WTC11 (cell line): ENCODE results near the gene HDHD5. TPM values are rescaled to one million over a fixed set of nuclear protein-coding genes. Genes with fewer than 3 reads are reported as not detected.

ENCODE experiments used
- ATAC-seq: fragments of 200-7000 bp; cut with Tn5 transposase; 2 replicates; pipeline ENCODE4 v1.10.0; 2021; ENCODE audit warnings: mild to moderate bottlenecking, moderate library complexity
- CTCF ChIA-PET: fragments of 300-600 bp; sonication (Branson Sonifier 250); formaldehyde crosslinking; loops from one replicate; lab custom pipeline; 2021; ENCODE audit warnings: antibody characterized with exemption; lab: Charles Lee
- POLR2A ChIA-PET: fragments of 350-600 bp; sonication (Branson Sonifier 250); formaldehyde crosslinking; loops from one replicate; lab custom pipeline; 2021; ENCODE audit warnings: antibody characterized with exemption; lab: Charles Lee
- DNase-seq: peaks from one replicate; pipeline ENCODE4 v3.0.0; 2021; ENCODE audit warnings: low spot score
- H3K27ac Mint-ChIP-seq: 2 replicates; pipeline ENCODE4 v1.8.0; 2021; ENCODE audit warnings: mixed read lengths
- H3K27me3 Mint-ChIP-seq: 2 replicates; pipeline ENCODE4 v1.8.0; 2021; ENCODE audit warnings: low read depth, mild to moderate bottlenecking, moderate library complexity, mixed read lengths
- H3K36me3 Mint-ChIP-seq: 2 replicates; pipeline ENCODE4 v1.8.0; 2021; ENCODE audit warnings: mixed read lengths
- H3K4me1 Mint-ChIP-seq: 2 replicates; pipeline ENCODE4 v1.8.0; 2022; ENCODE audit warnings: mixed read lengths
- H3K4me3 Mint-ChIP-seq: 2 replicates; pipeline ENCODE4 v1.8.0; 2021; ENCODE audit warnings: mild to moderate bottlenecking, moderate library complexity, mixed read lengths
- H3K9me3 Mint-ChIP-seq: 2 replicates; pipeline ENCODE4 v1.8.0; 2021; ENCODE audit warnings: mixed read lengths
- ATF2 ChIP-seq: sonication (generic); formaldehyde crosslinking; IDR thresholded peaks from 2 replicates; pipeline ENCODE4 v1.8.1; 2022; ENCODE audit warnings: low read depth, missing genetic modification reagents, borderline replicate concordance
- CDX4 ChIP-seq: fragments of 250-450 bp; sonication (Bioruptor Pico); IDR thresholded peaks from 2 replicates; pipeline ENCODE4 v1.9.0; 2021; ENCODE audit warnings: moderate library complexity, mild to moderate bottlenecking, inconsistent platforms, borderline replicate concordance
- E2F4 ChIP-seq: sonication (generic); formaldehyde crosslinking; IDR thresholded peaks from 2 replicates; pipeline ENCODE4 v1.8.1; 2022; ENCODE audit warnings: low read depth, mild to moderate bottlenecking, moderate library complexity, missing genetic modification reagents, borderline replicate concordance
- FOXP1 ChIP-seq: sonication (generic); formaldehyde crosslinking; IDR thresholded peaks from 2 replicates; pipeline ENCODE4 v1.8.0; 2022; ENCODE audit warnings: missing genetic modification reagents, mild to moderate bottlenecking, moderate library complexity, borderline replicate concordance
- JAZF1 ChIP-seq: fragments of 250-450 bp; sonication (Bioruptor Pico); IDR thresholded peaks from 2 replicates; pipeline ENCODE4 v1.9.0; 2021; ENCODE audit warnings: moderate library complexity, mild to moderate bottlenecking, inconsistent platforms
- MAX ChIP-seq: sonication (generic); formaldehyde crosslinking; IDR thresholded peaks from 2 replicates; pipeline ENCODE4 v1.8.0; 2022; ENCODE audit warnings: mild to moderate bottlenecking, missing genetic modification reagents
- NFE2L1 ChIP-seq: sonication (generic); formaldehyde crosslinking; IDR thresholded peaks from 2 replicates; pipeline ENCODE4 v1.8.1; 2023; ENCODE audit warnings: missing genetic modification reagents
- NR2C2 ChIP-seq: sonication (generic); formaldehyde crosslinking; IDR thresholded peaks from 2 replicates; pipeline ENCODE4 v1.8.0; 2022; ENCODE audit warnings: mild to moderate bottlenecking, missing genetic modification reagents
- STAT6 ChIP-seq: sonication (generic); formaldehyde crosslinking; conservative IDR thresholded peaks from 2 replicates; pipeline ENCODE4 v1.8.1; 2023; ENCODE audit warnings: mild to moderate bottlenecking, low read depth, missing genetic modification reagents, moderate library complexity
- TCF7 ChIP-seq: sonication (generic); formaldehyde crosslinking; IDR thresholded peaks from 2 replicates; pipeline ENCODE4 v1.8.0; 2022; ENCODE audit warnings: mild to moderate bottlenecking, low read depth, missing genetic modification reagents, moderate library complexity
- TEAD1 ChIP-seq: sonication (generic); formaldehyde crosslinking; IDR thresholded peaks from 2 replicates; pipeline ENCODE4 v1.8.0; 2022; ENCODE audit warnings: mild to moderate bottlenecking, missing genetic modification reagents
- USF2 ChIP-seq: sonication (generic); formaldehyde crosslinking; IDR thresholded peaks from 2 replicates; pipeline ENCODE4 v1.8.1; 2023; ENCODE audit warnings: mild to moderate bottlenecking, missing genetic modification reagents, moderate library complexity
- ZBTB21 ChIP-seq: sonication (generic); formaldehyde crosslinking; IDR thresholded peaks from 2 replicates; pipeline ENCODE4 v1.8.1; 2023; ENCODE audit warnings: mild to moderate bottlenecking, missing genetic modification reagents, borderline replicate concordance
- ZMAT4 ChIP-seq: fragments of 250-450 bp; sonication (Bioruptor Pico); IDR thresholded peaks from 2 replicates; pipeline ENCODE4 v1.9.0; 2021; ENCODE audit warnings: mild to moderate bottlenecking
- ZNF219 ChIP-seq: sonication (generic); formaldehyde crosslinking; IDR thresholded peaks from 2 replicates; pipeline ENCODE4 v1.8.0; 2023; ENCODE audit warnings: missing genetic modification reagents, mild to moderate bottlenecking, borderline replicate concordance
- ZNF281 ChIP-seq: sonication (generic); formaldehyde crosslinking; IDR thresholded peaks from 2 replicates; pipeline ENCODE4 v1.8.0; 2023; ENCODE audit warnings: mild to moderate bottlenecking, missing genetic modification reagents
- total RNA-seq: library from RNA; stranded (reverse); gene quantifications from 3 replicates; pipeline ENCODE4 v1.2.3, GENCODE V29; 2021

Gene HDHD5
- total RNA-seq, 1 experiment from 2014 or later, result 84.0 TPM

- TF ChIP-seq USF2, result no peak
- TF ChIP-seq, all 79 proteins: peak for 0
Measured at GRCh38 chr22:17104336-17104935, 54.6 kb downstream of the HDHD5 start (continued).

GRCh38 chr22:17103351-17103750, 55.7 kb downstream of the HDHD5 start:
- ATAC-seq (no peak), DNase-seq (no peak)
- Mint-ChIP-seq H3K36me3 (peaks cover 19% of the 10 kb centered on the region; the same call in 1 of the 2 replicates), H3K4me3 (no peak overlapping the region), H3K4me1 (no peaks in the 10 kb centered on the region), H3K9me3 (no peaks in the 10 kb centered on the region), H3K27me3 (no peaks in the 10 kb centered on the region), H3K27ac (no peak overlapping the region)
- ChIA-PET CTCF (no interaction called here), POLR2A (no interaction called here)
- TF ChIP-seq FOXP1 (no peak), CDX4 (CRISPR knock-in tag) (no peak), NR2C2 (CRISPR knock-in tag) (no peak), STAT6 (CRISPR knock-in tag) (no peak), ZBTB21 (CRISPR knock-in tag) (no peak), E2F4 (no peak), TEAD1 (CRISPR knock-in tag) (no peak), ZNF281 (CRISPR knock-in tag) (no peak), MAX (CRISPR knock-in tag) (no peak), ATF2 (CRISPR knock-in tag) (no peak), ZNF219 (CRISPR knock-in tag) (no peak), NFE2L1 (no peak), ZMAT4 (CRISPR knock-in tag) (no peak), TCF7 (no peak), JAZF1 (CRISPR knock-in tag) (no peak)
